SK-N-SH (cell line): ENCODE measurements around the gene PRADC1. TPM values are rescaled to one million over a fixed set of nuclear protein-coding genes. Genes with fewer than 3 reads are reported as not detected.

Experiments used
- CTCF ChIA-PET: fragments of 300-600, 350-600 bp; formaldehyde crosslinking; extraction: SDS; loops from one replicate; lab custom pipeline; 2021; lab: Yijun Ruan, JAX
- POLR2A ChIA-PET: fragments of 350-600 bp; sonication (Branson Sonifier 250); formaldehyde crosslinking; extraction: SDS; loops from one replicate; lab custom pipeline; 2020; ENCODE audit warnings: antibody characterized with exemption, inconsistent platforms; lab: Yijun Ruan, JAX
- DNase-seq: peaks from one replicate; pipeline ENCODE4 v3.0.0; 2012
- H2AFZ ChIP-seq: fragments of 200-600 bp; sonication (generic); 2 replicates; pipeline ENCODE4 v1.8.1; 2016; ENCODE audit warnings: antibody characterized with exemption, mild to moderate bottlenecking, low read depth
- H3F3A ChIP-seq: fragments of 200-600 bp; sonication (generic); replicated peaks from 2 replicates; pipeline ENCODE3; 2016; ENCODE audit warnings: antibody characterized with exemption, mild to moderate bottlenecking; ENCODE audit not compliant: insufficient read depth
- H3K27ac ChIP-seq, 2 experiments: fragments of 200-500 bp in 1 of 2; fragments of 200-600 bp in 1 of 2; sonication (Bioruptor generic) in 1 of 2; sonication (generic), shearing (Covaris generic) in 1 of 2; 2 replicates each; pipeline versions ENCODE4 v1.5.1 to v1.6.1; 2014 to 2016; ENCODE audit warnings: low read depth in 2 of 2, inconsistent platforms in 1 of 2, low read length in 1 of 2, mild to moderate bottlenecking in 1 of 2, mixed read lengths in 1 of 2
- H3K27me3 ChIP-seq: fragments of 200-600 bp; sonication (generic), shearing (Covaris generic); 2 replicates; pipeline ENCODE4 v1.6.1; 2016; ENCODE audit warnings: mixed run types; ENCODE audit not compliant: insufficient read depth
- H3K36me3 ChIP-seq, 2 experiments: fragments of 200-500 bp in 1 of 2; fragments of 200-600 bp in 1 of 2; sonication (Bioruptor generic) in 1 of 2; sonication (generic) in 1 of 2; replicated peaks in 1 of 2; 2 replicates each; pipeline versions ENCODE3 to v1.5.1; 2014 to 2016; ENCODE audit warnings: low read length in 1 of 2, mild to moderate bottlenecking in 1 of 2; ENCODE audit not compliant: insufficient read depth in 2 of 2, control insufficient read depth in 1 of 2
- H3K4me1 ChIP-seq, 2 experiments: fragments of 200-500 bp in 1 of 2; fragments of 200-600 bp in 1 of 2; sonication (Bioruptor generic) in 1 of 2; sonication (generic), shearing (Covaris generic) in 1 of 2; 2 replicates each; pipeline versions ENCODE4 v1.5.1 to v1.6.1; 2014 to 2016; ENCODE audit warnings: low read depth in 1 of 2, low read length in 1 of 2, mixed run types in 1 of 2; ENCODE audit not compliant: insufficient read depth in 2 of 2, control insufficient read depth in 1 of 2
- H3K4me2 ChIP-seq: fragments of 200-600 bp; sonication (generic), shearing (Covaris generic); 2 replicates; pipeline ENCODE4 v1.6.1; 2017; ENCODE audit warnings: mixed run types
- H3K4me3 ChIP-seq, 2 experiments: fragments of 200-500 bp in 1 of 2; fragments of 200-600 bp in 1 of 2; sonication (Bioruptor generic) in 1 of 2; sonication (generic), shearing (Covaris generic) in 1 of 2; 2 replicates each; pipeline versions ENCODE4 v1.5.1 to v1.8.1; 2014 to 2016; ENCODE audit warnings: low read depth in 2 of 2, inconsistent platforms in 1 of 2, low read length in 1 of 2, mild to moderate bottlenecking in 1 of 2, mixed read lengths in 1 of 2, moderate library complexity in 1 of 2
- H3K79me2 ChIP-seq: fragments of 200-600 bp; sonication (generic); 2 replicates; pipeline ENCODE4 v1.8.1; 2017; ENCODE audit warnings: mild to moderate bottlenecking; ENCODE audit not compliant: insufficient read depth
- H3K9ac ChIP-seq: fragments of 200-600 bp; sonication (generic); 2 replicates; pipeline ENCODE4 v1.6.1; 2017; ENCODE audit warnings: mixed run types
- H3K9me2 ChIP-seq: fragments of 200-600 bp; sonication (generic); 2 replicates; pipeline ENCODE4 v1.6.1; 2017; ENCODE audit warnings: mixed run types
- H3K9me3 ChIP-seq: fragments of 200-600 bp; sonication (generic); 2 replicates; pipeline ENCODE4 v1.6.1; 2017; ENCODE audit warnings: mixed run types, mild to moderate bottlenecking, moderate library complexity
- H4K20me1 ChIP-seq: fragments of 200-600 bp; sonication (generic); 2 replicates; pipeline ENCODE4 v1.6.1; 2017; ENCODE audit warnings: mild to moderate bottlenecking, mixed run types; ENCODE audit not compliant: insufficient read depth
- CTCF ChIP-seq: fragments of 200-600 bp; sonication (generic); IDR thresholded peaks from 2 replicates; pipeline ENCODE4 v1.6.1; 2017; ENCODE audit warnings: antibody characterized with exemption, mild to moderate bottlenecking, moderate library complexity
- FOSL2 ChIP-seq: IDR thresholded peaks from 2 replicates; pipeline ENCODE4 v1.4.0; 2012; ENCODE audit warnings: low read depth, mild to moderate bottlenecking, moderate library complexity, borderline replicate concordance
- FOXJ3 ChIP-seq: sonication (generic); formaldehyde crosslinking; IDR thresholded peaks from 2 replicates; pipeline ENCODE4 v1.5.1; 2020; ENCODE audit warnings: mild to moderate bottlenecking, missing genetic modification reagents
- GABPA ChIP-seq: IDR thresholded peaks from 2 replicates; pipeline ENCODE4 v1.4.0; 2012; ENCODE audit warnings: low read depth, mild to moderate bottlenecking
- GATA2 ChIP-seq: sonication (generic); formaldehyde crosslinking; IDR thresholded peaks from 2 replicates; pipeline ENCODE4 v1.5.0; 2020; ENCODE audit warnings: mild to moderate bottlenecking, missing genetic modification reagents
- IRF3 ChIP-seq: fragments of 150-350 bp; IDR thresholded peaks from 2 replicates; pipeline ENCODE4 v1.6.1; 2016; ENCODE audit warnings: mild to moderate bottlenecking, low read depth, low read length
- MEF2A ChIP-seq: IDR thresholded peaks from 2 replicates; pipeline ENCODE4 v1.4.0; 2012; ENCODE audit warnings: low read depth, borderline replicate concordance
- MXI1 ChIP-seq: IDR thresholded peaks from 2 replicates; pipeline ENCODE4 v1.6.1; 2012; ENCODE audit warnings: mild to moderate bottlenecking, low read depth, low read length, improper control_type of control experiment
- PBX3 ChIP-seq: IDR thresholded peaks from 2 replicates; pipeline ENCODE4; 2012
- RAD21 ChIP-seq: IDR thresholded peaks from 2 replicates; pipeline ENCODE4 v1.6.1; 2012; ENCODE audit warnings: mild to moderate bottlenecking, low read length
- REST ChIP-seq: IDR thresholded peaks from 2 replicates; pipeline ENCODE4 v1.6.1; 2012; ENCODE audit warnings: mild to moderate bottlenecking, low read depth, low read length, moderate library complexity
- RXRA ChIP-seq: IDR thresholded peaks from 2 replicates; pipeline ENCODE4 v1.4.0; 2012; ENCODE audit warnings: low read depth, mild to moderate bottlenecking, borderline replicate concordance
- SIN3A ChIP-seq: IDR thresholded peaks from 2 replicates; pipeline ENCODE4 v1.6.1; 2012; ENCODE audit warnings: low read depth, mild to moderate bottlenecking, low read length, moderate library complexity, borderline replicate concordance
- TCF12 ChIP-seq: IDR thresholded peaks from 2 replicates; pipeline ENCODE4 v1.4.0; 2012
- TEAD4 ChIP-seq: IDR thresholded peaks from 2 replicates; pipeline ENCODE4 v1.4.0; 2012; ENCODE audit warnings: mild to moderate bottlenecking, borderline replicate concordance; ENCODE audit not compliant: insufficient read depth
- YY1 ChIP-seq: IDR thresholded peaks from 2 replicates; pipeline ENCODE4 v1.4.0; 2012; ENCODE audit warnings: low read depth, mild to moderate bottlenecking
- WGBS: methylation state at CpG from one replicate; pipeline ENCODE4 v1.1.6; 2017; ENCODE audit warnings: low lambda C conversion rate; 5-methylcytosine and 5-hydroxymethylcytosine counted together
- polyA plus RNA-seq, 3 experiments: library from polyadenylated mRNA; depleted of rRNA; stranded (reverse); fragments of >200 nt; gene quantifications; 2 replicates each; pipeline ENCODE4 v1.2.3, GENCODE V29; 2012

Gene PRADC1
- polyA plus RNA-seq, 1 of the 3 experiments (the other 2 are of a cell fraction) = 8.5 TPM

- H3K4me2 ChIP-seq = no peak overlapping the region
- no peaks in the 10 kb centered on the region for H3K36me3 ChIP-seq
- no peak overlapping the region for H3K27ac ChIP-seq
- no peak overlapping the region for H3K4me3 ChIP-seq
- H3K9ac ChIP-seq = no peak overlapping the region
- 74% methylated on average over 3 of the region's 4 CpGs for WGBS
- H4K20me1 ChIP-seq = no peaks in the 10 kb centered on the region
- no peak for DNase-seq
- H3K9me3 ChIP-seq = no peaks in the 10 kb centered on the region
- no peaks in the 10 kb centered on the region for H3K9me2 ChIP-seq
- ChIA-PET POLR2A (no interaction called here), CTCF (interaction anchor here (1.5 kb wide), 1 partner anchor 10 kb away, joined by 3 read pairs; no protein-coding TSS in a partner anchor)
- H3K27me3 ChIP-seq = no peaks in the 10 kb centered on the region
- no peak overlapping the region for H2AFZ ChIP-seq
- no peaks in the 10 kb centered on the region; a peak in 1 of 4 replicates for H3K4me1 ChIP-seq
- TF ChIP-seq MEF2A = no peak
- no peak for TF ChIP-seq GATA2 (CRISPR knock-in tag)
- TF ChIP-seq RAD21 = no peak
- no peak for TF ChIP-seq RXRA
- TF ChIP-seq FOSL2 = no peak
- TF ChIP-seq IRF3 = no peak
- no peak for TF ChIP-seq REST
- no peak for TF ChIP-seq TCF12
- no peaks in the 10 kb centered on the region for H3F3A ChIP-seq
- no peaks in the 10 kb centered on the region for H3K79me2 ChIP-seq
Measured at GRCh38 chr2:73264783-73265182, 31.7 kb upstream of the PRADC1 start.

GRCh38 chr2:73264332-73264606, 31.2 kb upstream of the PRADC1 start:
- no peaks in the 10 kb centered on the region for H3K9me2 ChIP-seq
- ChIA-PET POLR2A (no interaction called here), CTCF (interaction anchor here (0.6 kb wide), 1 partner anchor 327 kb away, joined by 4 read pairs; no protein-coding TSS in a partner anchor)
- H2AFZ ChIP-seq = no peak overlapping the region
- H3K79me2 ChIP-seq = no peaks in the 10 kb centered on the region
- H3K4me2 ChIP-seq = no peak overlapping the region
- H3K4me3 ChIP-seq = no peak overlapping the region
- WGBS = 97% methylated on average over 15 of the region's 15 CpGs
- no peaks in the 10 kb centered on the region for H3K36me3 ChIP-seq
- H4K20me1 ChIP-seq = no peaks in the 10 kb centered on the region
- H3K4me1 ChIP-seq = no peaks in the 10 kb centered on the region; a peak in 1 of 4 replicates
- H3F3A ChIP-seq = no peaks in the 10 kb centered on the region
- H3K9ac ChIP-seq = no peak overlapping the region
- no peaks in the 10 kb centered on the region for H3K27me3 ChIP-seq
- H3K9me3 ChIP-seq = no peaks in the 10 kb centered on the region
- DNase-seq = no peak
- H3K27ac ChIP-seq = no peak overlapping the region
- no peak for TF ChIP-seq MXI1
- no peak for TF ChIP-seq GABPA
- TF ChIP-seq REST = no peak
- TF ChIP-seq GATA2 (CRISPR knock-in tag) = no peak
- TF ChIP-seq SIN3A = no peak
- no peak for TF ChIP-seq YY1
- TF ChIP-seq RAD21 = no peak
- no peak for TF ChIP-seq FOSL2
- TF ChIP-seq PBX3 = no peak
- no peak for TF ChIP-seq CTCF
- no peak for TF ChIP-seq TEAD4
- TF ChIP-seq FOXJ3 = no peak
